ENCODE measurements around the gene RC3H2. TPM values are rescaled to one million over a fixed set of nuclear protein-coding genes. Genes with fewer than 3 reads are reported as not detected.

RC3H2 gene
- total and polyA plus RNA-seq, 2 of the 13 experiments (the other 11 are each of a cell fraction or from before 2014, with no cell fraction given), result 21.0 to 36.4 TPM

- TF ChIP-seq HNF1A (IDR thresholded peaks at IDR 0.05; ENCODE audit: low read depth) (no peak), HNF1A (CRISPR knock-in tag; IDR thresholded peaks at IDR 0.05; ENCODE audit: borderline replicate concordance) (peak; percentile 24; the same call in 1 of the 2 replicates), JUND (CRISPR knock-in tag; IDR thresholded peaks at IDR 0.05) (no peak), SNAPC2 (CRISPR knock-in tag; IDR thresholded peaks at IDR 0.05) (no peak), SETDB1 (CRISPR knock-in tag; IDR thresholded peaks at IDR 0.05; ENCODE audit: borderline replicate concordance) (no peak), ZNF292 (CRISPR knock-in tag; IDR thresholded peaks at IDR 0.05; ENCODE audit: borderline replicate concordance, low read depth) (peak; percentile 64), TP53 (CRISPR knock-in tag; conservative IDR thresholded peaks at IDR 0.05) (no peak), PPARG (CRISPR knock-in tag; conservative IDR thresholded peaks at IDR 0.05) (no peak), ZNF124 (CRISPR knock-in tag; IDR thresholded peaks at IDR 0.05) (no peak), TCF7L2 (IDR thresholded peaks at IDR 0.05; ENCODE audit: low read depth, low read length) (no peak), RFX3 (CRISPR knock-in tag; IDR thresholded peaks at IDR 0.05) (no peak), ZKSCAN8 (CRISPR knock-in tag; IDR thresholded peaks at IDR 0.05; ENCODE audit: borderline replicate concordance) (no peak; the same call in 1 of the 2 replicates), ZNF800 (CRISPR knock-in tag; IDR thresholded peaks at IDR 0.05) (no peak), ZKSCAN1 (IDR thresholded peaks at IDR 0.05; ENCODE audit: low read length) (no peak), CREM (IDR thresholded peaks at IDR 0.05) (peak; percentile 54; the same call in 1 of the 2 replicates), CREM (CRISPR knock-in tag; IDR thresholded peaks at IDR 0.05) (no peak), IKZF5 (CRISPR knock-in tag; IDR thresholded peaks at IDR 0.05) (peak; percentile 46; the same call in 1 of the 2 replicates), NFKBIZ (CRISPR knock-in tag; IDR thresholded peaks at IDR 0.05) (no peak), GZF1 (CRISPR knock-in tag; IDR thresholded peaks at IDR 0.05) (no peak), SCMH1 (CRISPR knock-in tag; IDR thresholded peaks at IDR 0.05; ENCODE audit: borderline replicate concordance) (no peak), KMT2A (CRISPR knock-in tag; IDR thresholded peaks at IDR 0.05) (no peak; the same call in 1 of the 2 replicates), ZNF709 (CRISPR knock-in tag; IDR thresholded peaks at IDR 0.05) (no peak), PAWR (CRISPR knock-in tag; IDR thresholded peaks at IDR 0.05; ENCODE audit: borderline replicate concordance) (no peak), ZMAT5 (CRISPR knock-in tag; IDR thresholded peaks at IDR 0.05; ENCODE audit: borderline replicate concordance, low read depth) (no peak)
These were observed 35.8 kb upstream of the RC3H2 start, which contains the start of gene RABGAP1 (continued) for GRCh38 chr9:122940749-122941581.
